ENCODE data around the gene ABCC9. TPM values are rescaled to one million over a fixed set of nuclear protein-coding genes. Genes with fewer than 3 reads are reported as not detected.

The ABCC9 gene
- total RNA-seq, 1 experiment from 2014 or later: 0.03 TPM

- CTCF ChIA-PET: no interaction called here
- no TSS peak for BruUV-seq (replicated peaks)
- DNase-seq (ENCODE audit: low read depth, low spot score): no peak
- in situ Hi-C loops (cut with HindIII; ENCODE audit: low pct_unique_long_range_greater_than_20kb, low sequenced_read_pairs) (no loop called here), intact Hi-C loops (cut with micrococcal nuclease; ENCODE audit: unreplicated experiment) (no loop called here)
- H3K27me3 ChIP-seq (ENCODE audit: control insufficient read depth, insufficient read depth, low read length): no peaks in the 10 kb centered on the region
- no peak overlapping the region for H3K27ac ChIP-seq (ENCODE audit: low read length)
- H3K4me1 ChIP-seq (ENCODE audit: control insufficient read depth, insufficient read depth, low read length): no peaks in the 10 kb centered on the region
- POLR2A ChIA-PET: no interaction called here
- no peak for ATAC-seq
- no peaks in the 10 kb centered on the region for H3K9me3 ChIP-seq (ENCODE audit: control insufficient read depth, insufficient read depth, low read depth, low read length)
- TF ChIP-seq CTCF (IDR thresholded peaks at IDR 0.05) (no peak), SIN3A (IDR thresholded peaks at IDR 0.05; ENCODE audit: borderline replicate concordance, insufficient read depth, low read depth, low read length) (no peak), TCF7L2 (IDR thresholded peaks at IDR 0.05; ENCODE audit: low read depth, low read length) (no peak), REST (IDR thresholded peaks at IDR 0.05; ENCODE audit: insufficient read depth in 1 of 2, low read depth in 2 of 2, low read length in 1 of 2) (no peak), POLR2AphosphoS5 (IDR thresholded peaks at IDR 0.05; ENCODE audit: low read depth, low read length) (no peak)
- no peaks in the 10 kb centered on the region for H3K36me3 ChIP-seq (ENCODE audit: control insufficient read depth, insufficient read depth, low read length)
- no peak overlapping the region for H3K4me3 ChIP-seq (ENCODE audit: low read depth in 2 of 2, low read length in 2 of 2)
Observed at GRCh38 chr12:21849878-21850277, 91.3 kb downstream of the ABCC9 start.

- DNase-seq (ENCODE audit: low read depth, low spot score): no peak
- no TSS peak for BruUV-seq (replicated peaks)
- POLR2A ChIA-PET: no interaction called here
Observed at GRCh38 chr12:21848192-21848591, 93.0 kb downstream of the ABCC9 start.

More at GRCh38 chr12:21848192-21848591, 93.0 kb downstream of the ABCC9 start:
- no peaks in the 10 kb centered on the region for H3K4me1 ChIP-seq (ENCODE audit: control insufficient read depth, insufficient read depth, low read length)
- no peak overlapping the region for H3K4me3 ChIP-seq (ENCODE audit: low read depth in 2 of 2, low read length in 2 of 2)
- no peak overlapping the region for H3K27ac ChIP-seq (ENCODE audit: low read length)
- TF ChIP-seq CTCF (IDR thresholded peaks at IDR 0.05) (no peak), TCF7L2 (IDR thresholded peaks at IDR 0.05; ENCODE audit: low read depth, low read length) (no peak), SIN3A (IDR thresholded peaks at IDR 0.05; ENCODE audit: borderline replicate concordance, insufficient read depth, low read depth, low read length) (no peak)
- no peaks in the 10 kb centered on the region for H3K36me3 ChIP-seq (ENCODE audit: control insufficient read depth, insufficient read depth, low read length)
- intact Hi-C loops (cut with micrococcal nuclease; ENCODE audit: unreplicated experiment): no loop called here
- CTCF ChIA-PET: no interaction called here
- in situ Hi-C loops (cut with HindIII; ENCODE audit: low pct_unique_long_range_greater_than_20kb, low sequenced_read_pairs): no loop called here
- ATAC-seq: no peak
- H3K9me3 ChIP-seq (ENCODE audit: control insufficient read depth, insufficient read depth, low read depth, low read length): no peaks in the 10 kb centered on the region
- no peaks in the 10 kb centered on the region for H3K27me3 ChIP-seq (ENCODE audit: control insufficient read depth, insufficient read depth, low read length)
